Naive thymus-derived CD4-positive, alpha-beta T cell (primary cell): ENCODE measurements around the gene RFC3. TPM values are rescaled to one million over a fixed set of nuclear protein-coding genes. Genes with fewer than 3 reads are reported as not detected.

Experiments used
- ATAC-seq: fragments of 150-1000 bp; cut with Tn5 transposase; 2 replicates; pipeline ENCODE4 v1.10.0; 2021; ENCODE audit warnings: mild to moderate bottlenecking, moderate library complexity
- CTCF ChIA-PET: fragments of 350-600 bp; sonication (Branson Sonifier 250); formaldehyde crosslinking; loops from one replicate; lab custom pipeline; 2021; ENCODE audit warnings: antibody characterized with exemption; lab: Charles Lee
- POLR2A ChIA-PET: fragments of 350-600 bp; sonication (Branson Sonifier 250); formaldehyde crosslinking; loops from one replicate; lab custom pipeline; 2021; ENCODE audit warnings: antibody characterized with exemption, inconsistent platforms; lab: Charles Lee
- DNase-seq, 9 donors: peaks; one replicate each; pipeline versions ENCODE4 v3.0.0 to v3.0.0-alpha.2; 2020 to 2022; ENCODE audit warnings: mixed read lengths in 1 of 9
- H3K27ac ChIP-seq: one replicate; pipeline ENCODE4 v1.7.0; 2013; ENCODE audit warnings: mild to moderate bottlenecking, low read depth, low read length, moderate library complexity
- H3K27me3 ChIP-seq, 2 donors: one replicate each; pipeline ENCODE4 v1.7.0; 2013; ENCODE audit warnings: low read length in 2 of 2, mild to moderate bottlenecking in 2 of 2, moderate library complexity in 2 of 2; ENCODE audit not compliant: control insufficient read depth in 2 of 2, insufficient read depth in 2 of 2
- H3K36me3 ChIP-seq, 3 experiments: 1 replicate in 2 of 3; 2 replicates in 1 of 3; pipeline ENCODE4 v1.7.0; 2013; ENCODE audit warnings: low read length in 3 of 3, mild to moderate bottlenecking in 3 of 3, moderate library complexity in 1 of 3; ENCODE audit not compliant: insufficient read depth in 3 of 3, control insufficient read depth in 2 of 3
- H3K4me1 ChIP-seq, 2 donors: one replicate each; pipeline ENCODE4 v1.7.0; 2013; ENCODE audit warnings: low read length in 2 of 2, mild to moderate bottlenecking in 2 of 2, moderate library complexity in 1 of 2; ENCODE audit not compliant: control insufficient read depth in 2 of 2, insufficient read depth in 2 of 2
- H3K4me3 ChIP-seq: 2 replicates; pipeline ENCODE4 v1.7.0; 2013; ENCODE audit warnings: mild to moderate bottlenecking, low read length
- H3K9me3 ChIP-seq, 3 experiments: 1 replicate in 2 of 3; 2 replicates in 1 of 3; pipeline ENCODE4 v1.7.0; 2013; ENCODE audit warnings: low read length in 3 of 3; ENCODE audit not compliant: control insufficient read depth in 2 of 3
- H3K27ac Mint-ChIP-seq, 9 donors: one replicate each; pipeline ENCODE4 v1.8.0; 2020 to 2022; ENCODE audit warnings: mixed read lengths in 9 of 9, mild to moderate bottlenecking in 8 of 9, moderate library complexity in 5 of 9, inconsistent platforms in 2 of 9
- H3K27me3 Mint-ChIP-seq, 5 donors: one replicate each; pipeline ENCODE4 v1.8.0; 2021 to 2022; ENCODE audit warnings: mixed read lengths in 5 of 5, mild to moderate bottlenecking in 1 of 5
- H3K36me3 Mint-ChIP-seq, 5 donors: one replicate each; pipeline ENCODE4 v1.8.0; 2020 to 2022; ENCODE audit warnings: mixed read lengths in 5 of 5, mild to moderate bottlenecking in 3 of 5, inconsistent platforms in 1 of 5
- H3K4me1 Mint-ChIP-seq, 7 donors: one replicate each; pipeline ENCODE4 v1.8.0; 2020 to 2022; ENCODE audit warnings: mixed read lengths in 7 of 7, mild to moderate bottlenecking in 3 of 7, inconsistent platforms in 1 of 7
- H3K4me3 Mint-ChIP-seq, 10 donors: one replicate each; pipeline ENCODE4 v1.8.0; 2020 to 2022; ENCODE audit warnings: mild to moderate bottlenecking in 10 of 10, mixed read lengths in 10 of 10, moderate library complexity in 6 of 10, inconsistent platforms in 2 of 10
- H3K9me3 Mint-ChIP-seq, 11 donors: one replicate each; pipeline ENCODE4 v1.8.0; 2020 to 2022; ENCODE audit warnings: mixed read lengths in 11 of 11, mild to moderate bottlenecking in 4 of 11, inconsistent platforms in 1 of 11, moderate library complexity in 1 of 11
- intact Hi-C, 2 donors: fragments of 100-400 bp; cut with micrococcal nuclease; formaldehyde crosslinking; loops; one replicate each; pipeline ENCODE4 v1.15.1; 2023
- polyA plus RNA-seq, 2 donors: library from polyadenylated mRNA; unstranded; fragments of 300-500 nt; fragmentation: Illumina TruSeq; gene quantifications; one replicate each; pipeline ENCODE4 v1.2.3, GENCODE V29; 2021
- total RNA-seq, 6 experiments: library from RNA in 5 of 6; stranded (reverse) in 5 of 6; gene quantifications; 1 replicate in 5 of 6; 2 replicates in 1 of 6; pipeline ENCODE4 v1.2.3 and lab custom pipeline; 2021 to 2026

The RFC3 gene
- total and polyA plus RNA-seq, 7 experiments from 2014 or later: 4.5 to 29.9 (median 6.5) TPM

DNA sequence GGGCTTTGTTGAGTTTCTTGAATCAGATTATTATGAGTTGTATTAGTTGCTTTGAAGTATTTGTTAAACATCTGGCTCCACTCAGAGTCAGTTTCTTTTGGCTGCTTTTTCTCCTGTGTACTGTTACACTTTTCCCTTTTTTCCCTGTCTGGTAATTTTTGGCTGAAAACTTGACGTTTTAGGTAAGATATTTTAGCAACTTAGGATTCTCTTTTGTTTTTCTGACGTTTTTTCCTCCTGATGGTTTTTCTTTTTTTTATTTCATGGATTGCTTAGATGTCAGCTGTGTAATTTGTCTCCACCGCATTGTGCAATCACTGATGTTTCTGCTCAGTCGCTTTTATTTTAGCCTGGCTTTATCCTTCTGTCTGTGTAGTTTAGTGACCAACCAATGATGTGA, 20.7 kb downstream of the RFC3 start:
- Mint-ChIP-seq H3K4me3 (no peak overlapping the region), H3K27ac (no peak overlapping the region), H3K36me3 (peaks cover 5 to 64% (median 39%) of the 10 kb centered on the region in 5 donors), H3K4me1 (no peaks in the 10 kb centered on the region), H3K27me3 (no peaks in the 10 kb centered on the region), H3K9me3 (peaks cover 0 to 5% (median 0%) of the 10 kb centered on the region in 11 donors)
- intact Hi-C loops: no loop called here
- CTCF ChIA-PET: no interaction called here
- no peaks in the 10 kb centered on the region for H3K4me1 ChIP-seq
- no peak for DNase-seq
- ATAC-seq: no peak
- H3K27ac ChIP-seq: no peak overlapping the region
- POLR2A ChIA-PET: no interaction called here
- H3K27me3 ChIP-seq: no peaks in the 10 kb centered on the region
- no peak overlapping the region for H3K4me3 ChIP-seq
- peaks cover 0 to 6% (median 0%) of the 10 kb centered on the region in 3 experiments for H3K36me3 ChIP-seq
- H3K9me3 ChIP-seq: no peaks in the 10 kb centered on the region

DNA sequence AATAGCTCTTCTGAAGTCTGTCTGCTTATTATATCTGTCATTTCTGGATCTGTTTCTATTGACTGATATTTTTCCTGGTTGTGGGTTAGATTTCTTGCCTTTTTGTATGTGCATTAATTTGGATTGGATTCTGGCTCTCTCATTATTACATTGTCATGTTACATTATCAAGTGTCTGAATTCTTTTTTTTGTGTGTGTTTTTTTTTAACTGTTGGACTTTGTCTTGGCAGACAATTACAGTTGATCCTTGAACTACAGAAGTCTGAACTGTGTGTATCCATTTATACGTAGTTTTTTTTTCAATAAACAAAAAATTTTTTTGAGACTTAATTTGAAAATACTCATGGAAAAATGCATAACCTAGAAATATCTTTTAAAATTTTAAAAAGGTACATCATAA, 22.5 kb downstream of the RFC3 start:
- peaks cover 0 to 5% (median 0%) of the 10 kb centered on the region in 11 donors for H3K9me3 Mint-ChIP-seq
- no peaks in the 10 kb centered on the region for H3K27me3 ChIP-seq

DNA sequence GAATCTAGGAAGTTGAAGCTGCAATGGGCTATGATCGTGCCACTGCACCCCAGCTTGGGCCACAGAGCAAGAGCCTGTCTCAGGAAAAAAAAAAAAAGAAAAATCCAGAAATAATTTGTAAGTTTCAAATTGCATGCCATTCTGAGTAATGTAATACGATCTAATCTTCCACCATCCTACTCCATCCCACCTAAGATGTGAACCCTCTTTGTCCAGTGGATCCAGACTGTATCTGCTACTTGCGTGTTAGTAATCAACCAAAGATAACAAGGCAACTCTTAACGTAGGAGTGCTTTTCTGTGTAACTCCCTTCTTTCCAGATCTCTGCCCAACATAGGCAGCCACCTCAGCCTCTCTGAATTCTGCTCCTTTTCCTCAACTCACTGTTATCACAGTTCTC, 24.3 kb downstream of the RFC3 start:
- Mint-ChIP-seq H3K9me3 (peaks cover 0 to 5% (median 0%) of the 10 kb centered on the region in 11 donors), H3K4me3 (no peak overlapping the region), H3K4me1 (no peaks in the 10 kb centered on the region), H3K36me3 (peaks cover 3 to 63% (median 32%) of the 10 kb centered on the region in 5 donors), H3K27me3 (no peaks in the 10 kb centered on the region), H3K27ac (no peak overlapping the region)
- H3K27ac ChIP-seq: no peak overlapping the region
- no peaks in the 10 kb centered on the region for H3K4me1 ChIP-seq
- CTCF ChIA-PET: no interaction called here
- POLR2A ChIA-PET: no interaction called here
- DNase-seq (no peak), ATAC-seq (no peak)
- no peak overlapping the region for H3K4me3 ChIP-seq
- no peaks in the 10 kb centered on the region for H3K27me3 ChIP-seq
- intact Hi-C loops: no loop called here
- no peaks in the 10 kb centered on the region for H3K9me3 ChIP-seq
- H3K36me3 ChIP-seq: no peaks in the 10 kb centered on the region

More for the DNA sequence above, 22.5 kb downstream of the RFC3 start:
- no peak overlapping the region for H3K27ac ChIP-seq
- H3K4me1 ChIP-seq: no peaks in the 10 kb centered on the region
- ATAC-seq (no peak), DNase-seq (no peak)
- H3K27ac Mint-ChIP-seq: no peak overlapping the region
- CTCF ChIA-PET: no interaction called here
- H3K9me3 ChIP-seq: no peaks in the 10 kb centered on the region
- peaks cover under 1 to 63% (median 35%) of the 10 kb centered on the region in 5 donors for H3K36me3 Mint-ChIP-seq
- intact Hi-C loops: no loop called here
- no peak overlapping the region for H3K4me3 Mint-ChIP-seq
- H3K27me3 Mint-ChIP-seq: no peaks in the 10 kb centered on the region
- POLR2A ChIA-PET: no interaction called here
- H3K36me3 ChIP-seq: peaks cover 0 to under 1% (median 0%) of the 10 kb centered on the region in 3 experiments
- H3K4me1 Mint-ChIP-seq: no peaks in the 10 kb centered on the region
- no peak overlapping the region for H3K4me3 ChIP-seq

- Mint-ChIP-seq H3K27me3 (no peaks in the 10 kb centered on the region), H3K27ac (no peak overlapping the region), H3K4me3 (no peak overlapping the region), H3K36me3 (peaks cover 11 to 67% (median 36%) of the 10 kb centered on the region in 5 donors), H3K9me3 (peaks cover 0 to 5% (median 0%) of the 10 kb centered on the region in 11 donors), H3K4me1 (no peaks in the 10 kb centered on the region)
- Histone ChIP-seq H3K36me3 (no peaks in the 10 kb centered on the region), H3K27me3 (no peaks in the 10 kb centered on the region), H3K9me3 (no peaks in the 10 kb centered on the region), H3K4me3 (no peak overlapping the region), H3K4me1 (no peaks in the 10 kb centered on the region), H3K27ac (no peak overlapping the region)
- no peak for ATAC-seq
- intact Hi-C loops: no loop called here
- CTCF ChIA-PET: no interaction called here
- DNase-seq: no peak
- POLR2A ChIA-PET: no interaction called here
These were observed 25.0 kb downstream of the RFC3 start for GRCh38 chr13:33842986-33843385.

DNA sequence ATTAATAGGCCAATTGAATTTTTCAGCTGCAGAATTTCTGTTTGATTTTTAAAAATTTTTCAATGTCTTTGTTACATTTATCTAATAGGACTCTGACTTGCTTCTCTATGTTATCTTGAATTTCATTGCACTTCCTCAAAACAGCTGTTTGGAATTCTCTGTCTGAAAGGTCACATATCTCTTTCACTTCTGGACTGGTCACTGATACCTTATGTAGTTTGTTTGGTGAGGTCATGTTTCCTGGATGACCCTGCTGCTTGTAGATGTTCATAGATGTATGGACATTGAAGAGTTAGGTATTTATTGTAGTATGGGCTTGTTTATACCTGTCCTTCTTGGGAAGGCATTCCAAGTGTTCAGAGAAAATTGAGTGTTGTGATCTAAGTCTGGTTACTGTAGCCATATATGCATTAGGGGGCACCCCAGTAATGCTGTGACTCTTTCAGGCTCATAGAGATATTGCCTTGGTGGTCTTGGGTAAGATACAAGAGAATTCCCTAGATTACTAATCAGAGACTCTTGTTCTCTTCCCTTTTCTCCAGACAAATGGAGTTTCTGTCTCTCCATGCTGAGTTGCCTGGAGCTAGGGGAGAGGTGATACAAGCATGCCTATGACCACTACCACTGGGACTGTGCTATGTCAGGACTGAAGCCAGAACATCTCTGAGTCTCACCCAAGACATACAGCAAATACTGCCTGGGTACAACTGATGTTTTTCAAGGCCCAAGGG, 27.8 kb downstream of the RFC3 start:
- no peak overlapping the region for H3K4me3 Mint-ChIP-seq
- no peak for DNase-seq
- no peak overlapping the region for H3K27ac Mint-ChIP-seq
- ChIA-PET CTCF (no interaction called here), POLR2A (no interaction called here)
- no peaks in the 10 kb centered on the region for H3K36me3 ChIP-seq
- no peaks in the 10 kb centered on the region for H3K27me3 ChIP-seq
- intact Hi-C loops: no loop called here
- no peaks in the 10 kb centered on the region for H3K4me1 Mint-ChIP-seq
- H3K9me3 ChIP-seq: no peaks in the 10 kb centered on the region
- H3K9me3 Mint-ChIP-seq: no peaks in the 10 kb centered on the region
- no peaks in the 10 kb centered on the region for H3K27me3 Mint-ChIP-seq
- H3K4me1 ChIP-seq: no peaks in the 10 kb centered on the region
- ATAC-seq: no peak
- peaks cover 21 to 60% (median 28%) of the 10 kb centered on the region in 5 donors for H3K36me3 Mint-ChIP-seq
- H3K4me3 ChIP-seq: no peak overlapping the region
- no peak overlapping the region for H3K27ac ChIP-seq

- Mint-ChIP-seq H3K4me1 (no peaks in the 10 kb centered on the region), H3K27ac (no peak overlapping the region), H3K9me3 (no peaks in the 10 kb centered on the region), H3K4me3 (no peak overlapping the region), H3K36me3 (peaks cover 21 to 64% (median 32%) of the 10 kb centered on the region in 5 donors), H3K27me3 (no peaks in the 10 kb centered on the region)
- Histone ChIP-seq H3K4me1 (no peaks in the 10 kb centered on the region), H3K27me3 (no peaks in the 10 kb centered on the region), H3K9me3 (no peaks in the 10 kb centered on the region), H3K4me3 (no peak overlapping the region), H3K36me3 (no peaks in the 10 kb centered on the region), H3K27ac (no peak overlapping the region)
- intact Hi-C loops: no loop called here
- ChIA-PET POLR2A (no interaction called here), CTCF (no interaction called here)
- DNase-seq (no peak), ATAC-seq (no peak)
These were observed 28.5 kb downstream of the RFC3 start for GRCh38 chr13:33846303-33847062.
